ENCODE measurements around the gene KRR1.
"Not testable (repeated sequence)": the region's sequence is repeated elsewhere in the genome, so short reads cannot be mapped to it uniquely, and the experiment has no call there.

The KRR1 gene

GRCh38 chr12:75477137-75477536 lies 34.3 kb downstream of the KRR1 start:
- no peak for TF ChIP-seq Cebpa-rat (IDR thresholded peaks at IDR 0.05)
- H3K4me2 ChIP-seq, result peak overlapping the region in 8 of 11 experiments; percentile 81 to 96 (median 92); a peak in 15 of 22 replicates
- peaks cover 0 to 5% (median 0%) of the 10 kb centered on the region in 11 experiments; a peak in 5 of 22 replicates for H3K36me3 ChIP-seq
- no peaks in the 10 kb centered on the region for H4K20me1 ChIP-seq
- H3K9ac ChIP-seq, result peak overlapping the region in 1 of 11 experiments; percentile 67; a peak in 3 of 22 replicates
- H3K9me3 ChIP-seq (replicated peaks in 1 of 11), result no peaks in the 10 kb centered on the region; a peak in 1 of 22 replicates
- no peaks in the 10 kb centered on the region for H3K27me3 ChIP-seq
- no peak overlapping the region for H3K4me3 ChIP-seq
- peaks cover 36 to 81% (median 70%) of the 10 kb centered on the region in 10 experiments for H3K4me1 ChIP-seq
- H3K27ac ChIP-seq, result peak overlapping the region in 8 of 11 experiments; percentile 77 to 95 (median 92); a peak in 13 of 22 replicates

- Histone ChIP-seq H3K36me3 (no peaks in the 10 kb centered on the region), H4K20me1 (no peaks in the 10 kb centered on the region), H3K4me2 (peak overlapping the region in 5 of 11 experiments; percentile 31 to 96 (median 92); a peak in 9 of 22 replicates), H3K9me3 (replicated peaks in 1 of 11) (no peaks in the 10 kb centered on the region), H3K9ac (no peak overlapping the region), H3K4me3 (no peak overlapping the region), H3K27ac (peak overlapping the region in 3 of 11 experiments; percentile 24 to 93 (median 89); a peak in 3 of 22 replicates), H3K4me1 (peaks cover 30 to 92% (median 74%) of the 10 kb centered on the region in 10 experiments), H3K27me3 (no peaks in the 10 kb centered on the region)
- no peak for TF ChIP-seq Cebpa-rat (IDR thresholded peaks at IDR 0.05)
Measured at GRCh38 chr12:75476071-75476470, 35.3 kb downstream of the KRR1 start.

- peak overlapping the region in 8 of 11 experiments; percentile 2 to 75 (median 58); a peak in 15 of 22 replicates for H3K4me2 ChIP-seq
- no peak for TF ChIP-seq Cebpa-rat (IDR thresholded peaks at IDR 0.05)
- no peak overlapping the region for H3K4me3 ChIP-seq
- peaks cover 19 to 90% (median 62%) of the 10 kb centered on the region in 10 experiments for H3K4me1 ChIP-seq
- no peak overlapping the region for H3K9ac ChIP-seq
- H3K36me3 ChIP-seq, result no peaks in the 10 kb centered on the region
- H3K27me3 ChIP-seq, result no peaks in the 10 kb centered on the region
- H4K20me1 ChIP-seq, result no peaks in the 10 kb centered on the region
- peaks cover 0 to 12% (median 0%) of the 10 kb centered on the region in 11 experiments; a peak in 3 of 22 replicates for H3K9me3 ChIP-seq (replicated peaks in 1 of 11)
- peak overlapping the region in 4 of 11 experiments; percentile 28 to 87 (median 46); a peak in 8 of 22 replicates for H3K27ac ChIP-seq
Measured at GRCh38 chr12:75474116-75474515, 37.3 kb downstream of the KRR1 start.

- Histone ChIP-seq H3K36me3 (no peaks in the 10 kb centered on the region), H3K27ac (peak overlapping the region; percentile 47 to 90 (median 83); a peak in 21 of 22 replicates), H3K27me3 (no peaks in the 10 kb centered on the region), H3K4me2 (peak overlapping the region; percentile 49 to 89 (median 75)), H3K9me3 (replicated peaks in 1 of 11) (peaks cover 0 to 17% (median 2%) of the 10 kb centered on the region in 11 experiments; a peak in 5 of 22 replicates), H3K4me1 (peaks cover 10 to 71% (median 45%) of the 10 kb centered on the region in 10 experiments), H3K9ac (peak overlapping the region in 10 of 11 experiments; percentile 23 to 78 (median 68); a peak in 18 of 22 replicates), H3K4me3 (peak overlapping the region in 1 of 10 experiments; percentile 5; a peak in 1 of 20 replicates), H4K20me1 (no peaks in the 10 kb centered on the region)
- no peak for TF ChIP-seq Cebpa-rat (IDR thresholded peaks at IDR 0.05)
Measured at GRCh38 chr12:75471902-75472890, 39.2 kb downstream of the KRR1 start.

GRCh38 chr12:75460204-75460603 lies 51.2 kb downstream of the KRR1 start:
- Histone ChIP-seq H3K27me3 (no peaks in the 10 kb centered on the region), H3K4me1 (peaks cover 0 to 32% (median 5%) of the 10 kb centered on the region in 10 experiments; a peak in 10 of 20 replicates), H4K20me1 (no peaks in the 10 kb centered on the region), H3K27ac (no peak overlapping the region), H3K36me3 (peaks cover 0 to 11% (median 0%) of the 10 kb centered on the region in 11 experiments; a peak in 1 of 22 replicates), H3K4me3 (no peak overlapping the region), H3K4me2 (no peak overlapping the region), H3K9me3 (replicated peaks in 1 of 11) (peaks cover 42 to 83% (median 55%) of the 10 kb centered on the region in 11 experiments), H3K9ac (no peak overlapping the region)
- TF ChIP-seq Cebpa-rat (IDR thresholded peaks at IDR 0.05), result no peak

- H3K27ac ChIP-seq, result peak overlapping the region in 1 of 11 experiments; percentile 11; a peak in 2 of 22 replicates
- no peak overlapping the region for H3K4me2 ChIP-seq
- H3K4me3 ChIP-seq, result no peak overlapping the region
- H3K9me3 ChIP-seq (replicated peaks in 1 of 11), result peaks cover 37 to 81% (median 50%) of the 10 kb centered on the region in 11 experiments
- H4K20me1 ChIP-seq, result no peaks in the 10 kb centered on the region
- H3K9ac ChIP-seq, result no peak overlapping the region
- TF ChIP-seq Cebpa-rat (IDR thresholded peaks at IDR 0.05), result no peak
- peaks cover 0 to 11% (median 0%) of the 10 kb centered on the region in 11 experiments; a peak in 1 of 22 replicates for H3K36me3 ChIP-seq
- peaks cover 0 to 36% (median 5%) of the 10 kb centered on the region in 10 experiments; a peak in 10 of 20 replicates for H3K4me1 ChIP-seq
- no peaks in the 10 kb centered on the region for H3K27me3 ChIP-seq
Measured at GRCh38 chr12:75459755-75460154, 51.7 kb downstream of the KRR1 start.

- Histone ChIP-seq H3K9me3 (replicated peaks in 1 of 11) (peaks cover 28 to 66% (median 42%) of the 10 kb centered on the region in 11 experiments), H3K36me3 (peaks cover 0 to 11% (median 0%) of the 10 kb centered on the region in 11 experiments; a peak in 1 of 22 replicates), H3K4me1 (peaks cover 0 to 41% (median 5%) of the 10 kb centered on the region in 10 experiments; a peak in 10 of 20 replicates), H3K27ac (peak overlapping the region in 9 of 11 experiments; percentile 40 to 67 (median 51); a peak in 15 of 22 replicates)
- H4K20me1 ChIP-seq, H3K9ac ChIP-seq, H3K4me3 ChIP-seq, H3K4me2 ChIP-seq, H3K27me3 ChIP-seq: not testable (repeated sequence)
Measured at GRCh38 chr12:75457866-75458265, 53.5 kb downstream of the KRR1 start.

- Histone ChIP-seq H3K4me1 (peaks cover 0 to 41% (median 5%) of the 10 kb centered on the region in 10 experiments; a peak in 10 of 20 replicates), H3K4me2 (peak overlapping the region in 3 of 11 experiments; percentile 2 to 35 (median 6); a peak in 5 of 22 replicates), H3K27me3 (no peaks in the 10 kb centered on the region), H3K9me3 (replicated peaks in 1 of 11) (peaks cover 28 to 66% (median 42%) of the 10 kb centered on the region in 11 experiments), H4K20me1 (no peaks in the 10 kb centered on the region), H3K4me3 (no peak overlapping the region; a peak in 1 of 20 replicates), H3K9ac (no peak overlapping the region; a peak in 1 of 22 replicates), H3K36me3 (peaks cover 0 to 11% (median 0%) of the 10 kb centered on the region in 11 experiments; a peak in 1 of 22 replicates), H3K27ac (peak overlapping the region in 10 of 11 experiments; percentile 10 to 67 (median 51); a peak in 17 of 22 replicates)
- no peak for TF ChIP-seq Cebpa-rat (IDR thresholded peaks at IDR 0.05)
Measured at GRCh38 chr12:75457191-75457590, 54.2 kb downstream of the KRR1 start.

Measured in BLaER1 treated with 17β-estradiol and CSF1 and Interleukin-3, amounts not matched to agents 10 nM and 100 nM (cell line).